NCI-H82 treated with DMSO at 0.1 percent for 48 hours (cell line): ENCODE data around the gene ANKRD6.

Source experiments
- DNase-seq: peaks from one replicate; lab custom pipeline; 2025; ENCODE audit not compliant: unreplicated experiment; lab: John Stamatoyannopoulos, UW

The ANKRD6 gene

DNA sequence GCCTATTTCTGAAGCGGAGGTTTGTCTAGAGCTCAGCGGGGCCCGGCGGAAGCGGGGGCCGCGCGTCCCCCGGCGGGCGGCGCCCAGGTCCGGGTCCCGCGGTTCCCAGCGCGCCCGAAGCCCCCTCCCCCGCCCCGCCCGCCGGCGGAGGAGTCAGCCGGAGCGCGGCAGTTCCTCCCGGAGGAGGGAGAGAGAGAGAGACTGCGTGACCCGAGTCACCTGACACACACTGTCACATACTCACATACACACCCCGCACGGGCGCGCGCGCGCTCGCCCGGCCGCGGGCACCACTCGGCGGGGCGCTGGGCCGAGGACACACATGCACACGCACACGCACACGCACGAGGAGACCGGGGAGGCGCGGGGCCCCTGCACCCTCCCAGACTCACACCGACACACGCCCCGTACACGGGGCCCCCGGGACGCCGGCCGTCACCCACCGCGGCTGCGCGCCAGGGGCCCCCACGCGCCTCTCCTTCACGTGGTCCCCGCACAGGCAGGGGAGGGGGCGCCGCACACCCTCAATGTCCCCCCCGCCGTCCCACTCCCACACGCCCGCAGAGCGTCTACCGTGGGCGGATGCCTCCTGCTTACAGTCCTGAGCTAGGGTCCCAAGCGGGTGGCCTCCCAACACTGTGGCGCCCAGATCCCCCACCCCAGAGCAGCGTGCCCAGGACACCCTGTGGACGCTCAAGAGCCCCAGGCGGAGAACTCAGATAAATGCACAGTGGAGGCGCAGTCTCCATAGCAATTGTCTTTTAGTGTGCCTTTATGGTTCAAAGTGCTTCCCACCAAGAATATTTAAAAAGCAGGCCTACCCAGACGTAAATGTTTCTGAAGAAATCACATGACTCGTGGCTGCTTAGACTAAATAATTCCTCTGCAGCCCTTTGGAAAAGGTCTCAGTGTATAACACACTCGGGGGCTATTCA is 20.6 kb upstream of the ANKRD6 start, which contains the start of gene RRAGD:
TSS of gene RRAGD (minus strand) at position 203 of the 935 bp plus-strand sequence. CDS start 280 bp downstream, outside the sequence.
- DNase-seq: peak; percentile 29

DNA sequence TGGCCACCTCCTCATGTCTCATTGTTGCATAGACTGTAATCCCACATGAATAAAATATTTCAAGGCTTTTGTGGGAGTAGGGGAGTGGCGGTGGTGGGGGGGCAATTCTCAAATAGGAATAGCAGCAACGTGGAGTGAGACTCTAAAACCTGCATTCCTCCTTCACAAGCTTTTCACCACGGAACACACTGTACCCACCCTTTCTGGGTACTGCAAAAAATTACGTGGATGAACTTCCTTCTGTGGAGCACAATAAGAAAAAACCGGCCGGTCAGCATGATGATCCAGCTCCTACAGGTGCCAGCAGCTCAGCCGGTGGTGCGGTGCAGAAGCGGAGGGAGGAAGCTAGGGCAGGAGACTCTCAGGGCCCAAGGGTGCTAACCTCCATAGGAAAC is 19.9 kb upstream of the ANKRD6 start:
- no peak for DNase-seq

DNA sequence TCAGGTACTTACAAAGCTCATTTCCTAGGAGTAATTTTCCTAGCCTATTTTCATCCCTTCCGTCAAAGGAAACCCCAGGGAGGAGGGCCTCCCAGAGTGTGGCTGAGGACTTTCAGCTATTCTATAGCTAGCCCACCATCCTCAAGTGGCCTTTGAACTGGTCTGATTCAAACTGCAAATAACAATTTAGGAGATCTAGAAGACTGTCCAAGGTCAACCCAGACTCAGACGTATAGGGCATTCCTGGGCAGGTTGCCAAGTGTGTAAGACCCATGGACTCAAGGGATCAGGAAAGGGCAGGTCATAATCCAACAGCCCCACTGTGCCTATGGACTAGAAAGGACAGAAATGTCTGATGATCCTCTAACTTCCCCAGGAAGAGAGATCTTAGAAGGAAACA is 18.7 kb upstream of the ANKRD6 start:
- DNase-seq: no peak

DNA sequence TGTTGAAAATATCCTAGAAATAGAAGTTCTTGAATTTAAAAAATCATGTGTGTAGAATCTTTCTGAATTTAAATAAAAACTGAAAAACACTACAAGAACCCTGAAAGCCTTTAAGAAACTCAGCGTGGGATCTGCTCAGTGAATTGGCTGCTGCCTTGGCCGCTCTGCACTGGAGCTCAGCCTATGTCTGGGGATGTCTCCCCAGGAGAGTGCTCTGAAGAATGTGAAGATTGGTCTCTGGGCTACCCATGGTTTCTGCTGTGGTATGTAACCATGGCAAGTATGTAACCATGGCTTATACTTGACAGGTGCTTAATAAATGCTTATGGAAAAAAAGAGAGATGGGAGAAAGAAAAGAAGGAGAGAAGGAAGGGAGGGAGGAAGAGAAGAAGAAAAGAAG is 17.8 kb upstream of the ANKRD6 start:
- DNase-seq: no peak

DNA sequence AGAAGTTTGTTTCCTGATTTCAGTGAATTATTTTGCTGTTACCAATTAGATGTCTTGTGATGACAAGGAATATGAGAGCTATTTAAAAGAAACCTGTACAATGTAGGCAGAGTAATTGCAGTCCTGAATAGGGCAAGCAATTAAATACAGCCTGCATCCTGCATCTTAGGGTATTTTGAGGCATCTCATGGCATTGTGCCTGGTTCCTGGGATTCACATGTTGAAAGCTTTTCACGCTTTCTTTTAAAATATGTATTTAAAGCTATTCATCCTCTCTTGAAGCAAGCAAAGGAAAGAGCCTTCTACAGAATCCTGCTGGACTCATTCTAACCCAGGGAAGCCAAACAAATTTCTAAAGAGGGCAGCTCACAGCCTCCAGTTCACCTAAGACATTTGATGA is 16.2 kb upstream of the ANKRD6 start:
- DNase-seq: no peak

DNA sequence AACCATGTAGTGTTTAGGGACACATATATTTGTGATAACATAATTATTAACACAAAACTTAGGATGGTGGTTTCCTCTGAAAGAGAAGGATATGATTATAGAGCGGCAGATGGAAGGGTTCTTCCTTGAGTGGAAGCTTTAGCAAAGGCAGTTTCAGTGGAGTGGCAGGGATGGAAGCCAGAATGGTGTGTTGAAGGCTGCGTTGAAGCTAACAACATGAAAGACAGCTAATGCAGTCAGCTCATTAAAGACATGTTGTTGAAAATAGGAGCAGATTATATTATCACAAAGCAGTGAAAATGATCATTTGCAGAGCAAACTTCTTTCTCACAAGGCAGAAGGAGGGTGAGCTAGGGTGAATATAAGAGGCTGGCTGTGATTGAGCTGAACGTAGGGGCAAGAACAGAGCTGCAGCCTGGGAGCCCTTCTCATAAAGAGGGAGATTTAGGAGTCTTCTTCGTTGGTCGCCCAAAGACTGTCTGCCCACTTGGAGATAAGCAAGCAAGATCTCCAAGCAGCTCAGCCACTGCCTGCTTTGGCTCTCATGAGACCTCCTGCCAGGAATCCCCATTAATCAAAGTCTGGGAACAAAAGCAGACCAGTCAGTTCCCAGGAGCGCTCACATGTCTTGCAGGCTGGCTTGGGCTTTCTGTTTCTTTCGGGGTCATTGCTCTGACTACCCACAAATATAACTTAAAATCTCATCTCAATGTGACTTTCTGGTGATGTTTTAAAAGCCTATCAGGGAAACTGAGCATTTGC is 2.6 kb upstream of the ANKRD6 start:
- no peak for DNase-seq

DNA sequence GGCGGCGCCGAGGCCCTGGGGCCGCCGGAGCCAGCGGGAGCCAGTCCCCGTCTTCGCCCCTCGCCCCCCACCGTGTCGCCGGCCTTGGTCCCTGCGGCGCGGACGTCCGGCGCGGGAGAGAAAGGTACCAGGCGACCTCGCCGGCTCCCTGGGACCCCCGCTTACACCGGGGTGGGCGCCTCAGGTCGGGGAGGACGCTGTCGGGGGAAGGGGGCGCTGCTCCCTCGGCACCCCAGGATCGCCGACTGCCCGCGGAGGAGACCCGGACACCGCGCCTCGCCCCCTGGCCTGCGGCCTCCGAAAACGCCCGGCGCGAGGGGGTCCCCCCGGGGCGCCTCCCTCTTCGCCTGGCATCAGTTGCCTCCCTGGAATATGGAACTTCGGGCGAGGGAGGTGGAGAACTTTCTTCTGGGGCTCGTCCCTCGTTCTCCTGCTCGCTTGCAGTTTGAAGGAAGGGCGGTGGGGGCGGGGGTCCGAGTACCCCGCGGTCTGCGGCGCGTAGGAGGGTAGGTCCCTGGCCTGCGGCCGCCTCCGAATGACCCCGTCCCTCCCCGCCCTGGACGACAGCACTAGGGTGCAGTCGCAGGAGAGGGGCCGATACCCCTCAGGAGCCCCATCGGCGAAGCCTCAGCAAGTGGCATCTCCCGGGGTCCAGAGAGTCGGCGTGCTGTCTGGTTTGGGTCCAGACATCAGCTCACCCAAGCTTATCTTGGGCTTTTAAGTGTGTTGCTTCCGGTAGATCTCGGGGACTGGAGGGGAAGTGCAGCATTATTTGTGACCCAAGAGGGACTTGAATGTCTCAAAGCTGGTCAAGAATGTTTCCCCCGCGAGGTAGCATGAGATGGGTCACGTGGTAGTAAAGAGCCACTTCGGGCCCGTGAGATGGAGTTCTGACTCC is 549 bp downstream of the ANKRD6 start:
- DNase-seq: no peak

DNA sequence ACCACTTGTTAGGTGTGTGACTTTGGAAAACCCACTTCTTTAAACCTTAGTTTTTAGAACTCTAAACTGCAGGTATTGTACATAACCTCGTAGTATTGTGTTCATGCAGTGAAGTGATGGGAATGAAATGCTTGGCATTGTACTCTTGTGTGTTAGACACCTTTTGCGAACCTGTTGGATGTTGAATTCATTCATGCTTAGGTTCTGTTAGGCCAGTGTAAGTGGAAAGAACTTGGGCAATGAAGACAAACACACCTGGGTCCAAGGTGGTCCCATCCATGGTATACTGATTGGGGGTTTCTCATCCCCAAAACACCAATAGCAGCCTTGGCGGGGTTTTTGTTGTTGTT is 1.2 kb downstream of the ANKRD6 start:
- no peak for DNase-seq

DNA sequence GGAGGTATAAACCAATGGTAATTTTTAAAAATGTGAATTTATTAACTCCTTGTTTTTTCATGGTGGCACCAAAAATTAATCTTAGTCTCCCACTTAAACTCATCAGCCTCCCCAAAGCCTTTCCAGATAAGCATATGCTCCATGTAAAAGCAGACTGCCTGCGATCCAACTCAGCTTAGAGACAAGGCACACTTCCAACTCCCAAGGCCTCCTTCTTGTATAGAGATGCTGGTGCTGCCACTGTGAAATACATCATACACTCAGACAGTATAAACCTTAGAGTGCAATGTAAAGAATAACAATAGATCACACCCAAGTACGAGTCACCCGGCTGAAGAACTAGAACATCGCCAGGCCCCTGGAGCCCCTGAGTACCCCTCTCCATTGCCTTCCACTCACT is 2.0 kb downstream of the ANKRD6 start:
- DNase-seq: no peak

DNA sequence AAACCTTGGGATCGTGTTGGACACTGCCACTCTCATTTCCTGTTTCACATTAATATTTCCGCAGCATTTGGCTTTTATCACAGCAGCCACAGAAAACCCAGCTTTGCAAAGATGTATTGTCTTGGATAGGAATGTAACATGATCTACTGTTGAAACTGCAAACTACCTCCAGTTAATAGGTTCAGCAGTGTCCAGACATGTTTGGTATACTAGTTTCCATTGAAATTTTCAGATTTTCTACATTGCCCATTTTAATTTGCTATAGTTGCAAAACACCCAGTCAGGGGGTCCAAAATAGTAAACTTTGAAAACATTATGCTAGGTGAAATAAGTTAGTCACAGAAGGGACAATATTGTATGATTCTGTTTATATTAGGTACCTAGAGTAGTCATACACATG is 3.3 kb downstream of the ANKRD6 start:
- no peak for DNase-seq

DNA sequence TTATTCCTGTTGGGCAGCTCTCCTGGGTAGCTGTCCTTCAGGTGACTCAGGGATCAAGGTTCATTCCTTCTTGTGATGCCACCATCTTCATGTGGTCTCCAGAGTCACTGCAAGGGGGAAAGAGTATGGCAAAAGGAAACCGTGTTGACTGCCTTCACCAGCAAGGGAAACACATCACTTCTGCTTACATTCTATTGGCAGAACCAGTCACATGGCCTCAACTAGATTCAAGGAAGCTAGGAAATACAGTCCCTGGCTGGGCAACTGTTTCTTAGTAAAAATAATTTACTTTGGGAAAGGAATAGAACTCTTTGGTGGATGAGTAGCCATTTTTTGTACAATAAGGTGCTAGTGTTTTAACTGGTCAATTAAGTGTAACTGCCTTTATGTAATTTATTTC is 5.3 kb downstream of the ANKRD6 start:
- no peak for DNase-seq

DNA sequence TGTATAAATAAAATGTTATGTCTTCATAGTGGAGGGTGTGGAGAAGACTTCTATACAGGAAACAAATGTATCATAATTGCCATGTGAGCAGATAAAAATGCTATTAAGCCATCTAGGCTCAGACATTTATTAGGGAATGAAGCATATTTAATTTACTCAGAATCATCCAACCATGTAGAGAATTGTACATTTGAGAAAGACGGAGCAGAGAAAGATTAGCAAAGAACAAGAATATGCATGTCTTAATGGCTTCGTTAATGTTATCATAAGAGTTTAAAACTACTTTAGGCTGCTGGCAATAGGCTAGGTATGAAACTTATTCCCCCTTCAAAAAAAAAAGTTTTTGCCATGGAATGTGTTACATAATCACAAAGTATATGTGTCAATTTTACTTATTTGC is 6.1 kb downstream of the ANKRD6 start:
- DNase-seq: no peak

DNA sequence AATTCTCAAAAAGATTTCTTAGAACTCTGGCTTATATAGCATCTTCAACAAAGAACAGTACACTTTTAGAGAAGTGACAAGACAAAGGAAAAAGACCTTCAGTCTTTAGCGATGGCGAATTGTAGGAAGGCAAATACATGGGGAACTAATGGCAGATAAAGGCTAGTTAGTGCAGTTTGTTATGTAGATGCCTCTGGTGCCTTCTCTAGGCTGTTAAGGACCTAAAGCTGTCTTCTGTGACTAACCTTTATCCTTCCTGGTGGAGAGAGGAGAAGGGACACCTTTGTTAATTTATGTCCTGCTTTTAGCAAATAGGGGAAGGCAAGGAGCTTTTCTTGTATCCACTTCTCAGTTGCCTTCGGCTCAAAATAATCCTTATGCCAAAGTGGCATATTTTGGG is 7.2 kb downstream of the ANKRD6 start:
- no peak for DNase-seq

DNA sequence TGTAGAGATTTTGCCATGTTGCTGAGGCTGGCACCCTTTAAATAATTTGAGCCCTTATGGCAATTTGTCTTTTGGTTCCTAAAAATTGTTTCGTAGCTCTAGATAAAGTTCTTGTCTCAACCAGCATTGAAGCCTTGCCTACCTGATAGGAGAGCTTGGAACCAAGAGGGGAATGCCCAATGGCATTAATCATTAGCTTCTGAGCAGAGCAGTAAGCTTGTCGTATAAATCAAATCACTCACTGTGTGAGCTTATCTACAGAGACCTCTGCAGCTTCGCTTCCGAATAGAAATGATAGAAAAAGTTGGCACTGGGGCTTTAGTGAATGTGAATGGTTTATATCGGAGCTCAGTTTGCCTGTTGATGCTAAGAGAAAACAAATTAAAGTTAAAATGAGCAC is 10.7 kb downstream of the ANKRD6 start:
- no peak for DNase-seq

DNA sequence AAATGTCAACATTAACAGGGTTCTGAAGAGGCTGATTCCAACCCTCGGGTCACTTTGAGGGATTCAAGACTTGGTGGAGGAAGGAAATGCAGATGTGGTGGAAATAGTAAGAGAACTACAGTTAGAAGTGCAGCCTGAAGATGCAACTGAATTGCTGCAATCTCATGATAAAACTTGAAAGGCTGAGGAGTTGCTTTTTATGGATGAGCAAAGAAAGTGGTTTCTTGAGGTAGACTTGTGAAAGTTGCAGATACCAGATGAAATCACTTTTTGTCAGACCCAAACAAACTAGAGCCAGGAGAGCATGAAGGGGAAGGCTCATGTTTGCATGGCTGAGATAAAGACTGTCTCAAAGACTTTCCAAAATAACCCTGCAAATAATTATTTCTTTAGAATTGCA is 16.2 kb downstream of the ANKRD6 start:
- no peak for DNase-seq

DNA sequence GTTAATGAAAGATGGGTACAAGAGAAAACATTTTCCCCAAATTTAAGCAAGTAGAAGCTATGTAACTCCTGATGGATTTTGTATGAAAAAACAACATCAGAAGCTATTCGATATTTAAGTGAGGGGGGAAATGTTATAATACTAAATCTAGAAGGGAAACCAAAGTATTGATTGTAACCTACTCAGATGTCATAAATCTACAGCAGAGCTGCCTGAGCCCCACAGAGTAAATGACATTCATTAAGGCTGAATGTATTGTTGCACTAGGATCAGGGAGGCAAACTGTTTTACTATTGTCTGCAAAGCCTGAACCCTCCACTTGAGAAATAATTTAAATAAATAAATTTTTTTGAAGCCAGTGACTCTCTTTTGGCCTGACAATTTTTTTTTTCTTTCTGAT is 19.3 kb downstream of the ANKRD6 start:
- no peak for DNase-seq

DNA sequence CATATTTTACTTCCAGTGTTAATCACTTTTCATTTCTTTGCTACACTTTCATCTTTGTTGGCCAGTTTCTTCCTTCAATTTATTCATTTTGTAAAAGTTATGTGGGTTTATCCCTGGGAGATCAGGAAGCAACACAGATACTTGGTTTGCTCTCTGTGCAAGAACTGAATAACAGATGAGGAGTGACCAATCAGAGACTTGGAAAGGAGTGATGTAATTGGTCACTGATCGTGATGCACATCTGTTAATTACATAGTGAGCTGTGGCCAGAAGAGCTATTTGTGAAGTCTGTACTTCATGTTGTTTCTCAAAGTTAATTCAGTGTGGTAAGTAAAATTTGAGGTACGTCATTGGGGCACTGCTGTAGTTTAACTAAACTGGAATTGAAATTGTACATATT is 21.3 kb downstream of the ANKRD6 start:
- no peak for DNase-seq

DNA sequence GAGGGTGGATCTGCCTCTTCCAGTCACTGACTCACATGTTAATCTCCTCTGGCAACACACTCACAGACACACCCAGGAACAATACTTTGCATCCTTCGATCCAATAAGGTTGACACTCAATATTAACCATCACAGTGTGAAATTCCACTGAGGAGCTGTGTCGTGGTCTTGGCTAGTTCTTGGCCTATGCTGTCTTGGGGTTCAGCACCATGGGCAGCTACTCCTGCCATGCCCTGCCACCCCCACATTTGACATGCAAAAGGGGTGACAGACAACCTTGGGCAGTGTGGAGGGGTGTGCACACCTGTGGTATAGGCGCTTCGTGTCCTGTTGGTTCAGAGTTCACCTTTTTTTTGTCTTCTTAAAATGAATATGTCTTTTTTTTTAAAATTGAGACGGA is 25.8 kb downstream of the ANKRD6 start:
- no peak for DNase-seq

DNA sequence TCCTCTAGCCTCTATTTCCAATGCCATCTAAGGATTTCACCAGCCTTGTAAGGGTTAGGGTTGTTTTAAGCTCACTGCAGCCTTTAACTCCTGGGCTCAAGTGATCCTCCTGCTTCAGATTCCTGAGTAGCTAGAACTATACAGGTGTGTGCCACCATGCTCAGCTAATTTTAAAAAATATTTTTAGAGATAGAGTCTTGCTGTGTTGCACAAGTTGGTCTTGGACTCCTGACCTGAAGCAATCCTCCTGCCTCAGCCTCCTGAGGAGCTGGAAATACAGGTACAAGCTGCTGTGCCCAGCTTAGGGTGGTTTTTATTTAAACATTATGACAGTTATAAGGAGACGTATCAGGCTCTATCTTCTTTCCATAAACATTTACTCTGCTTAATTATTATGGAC is 26.5 kb downstream of the ANKRD6 start:
- DNase-seq: no peak

DNA sequence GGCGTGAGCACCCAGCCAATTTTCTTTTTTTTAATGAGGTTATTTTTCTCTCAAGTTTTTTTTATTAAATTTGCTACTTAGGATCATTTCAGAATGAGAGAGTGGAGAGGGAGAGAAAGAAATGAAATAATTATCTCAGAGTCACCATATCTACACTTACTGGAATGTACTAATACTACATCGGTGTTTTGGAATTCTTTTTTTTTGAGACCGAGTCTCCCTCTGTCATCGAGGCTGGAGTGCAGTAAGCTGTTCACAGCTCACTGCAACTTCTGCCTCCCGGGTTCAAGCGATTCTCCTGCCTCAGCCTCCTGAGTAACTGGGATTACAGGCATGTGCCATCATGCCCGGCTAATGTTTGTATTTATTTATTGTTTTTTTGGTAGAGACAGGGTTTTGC is 27.8 kb downstream of the ANKRD6 start:
- no peak for DNase-seq

DNA sequence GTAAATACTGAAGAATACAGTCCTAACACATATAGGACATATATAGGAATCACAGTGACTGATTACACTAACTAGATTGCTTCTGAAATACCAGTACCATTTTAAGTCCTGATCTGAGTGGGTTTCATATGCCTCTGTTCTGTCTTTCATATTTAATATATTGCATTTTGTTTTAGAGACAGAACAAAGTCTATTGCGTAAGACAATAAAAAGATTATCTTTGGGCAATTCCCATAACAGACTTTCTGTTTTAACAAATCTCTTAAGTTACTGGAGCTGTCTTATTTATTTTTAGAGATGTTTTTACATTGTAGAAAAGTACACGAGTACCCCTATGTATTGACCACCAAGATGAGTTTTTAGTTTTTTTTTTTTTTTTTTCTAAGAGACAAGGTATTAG is 29.6 kb downstream of the ANKRD6 start:
- no peak for DNase-seq
